Sigmoid colon (tissue), 4 donors: ENCODE measurements around the gene PITX3.

ENCODE experiments used
- CTCF ChIP-seq, 4 experiments: fragments of 450-650 bp in 3 of 4; fragments of 200-600 bp in 1 of 4; IDR thresholded peaks; one replicate each; pipeline ENCODE4 v1.5.1; 2016 to 2019; ENCODE audit warnings: antibody characterized with exemption in 4 of 4, mild to moderate bottlenecking in 3 of 4, moderate library complexity in 2 of 4
- POLR2AphosphoS5 ChIP-seq, 4 donors: sonication (generic); formaldehyde crosslinking; IDR thresholded peaks; one replicate each; pipeline ENCODE4 v1.6.1; 2017; ENCODE audit warnings: antibody characterized with exemption in 4 of 4

GRCh38 chr10:102222797-102223196, 18.5 kb downstream of the PITX3 start:
- TF ChIP-seq POLR2AphosphoS5 (IDR thresholded peaks at IDR 0.05) (no peak), CTCF (IDR thresholded peaks at IDR 0.05) (no peak)
